K562 (cell line): ENCODE measurements around the gene ERMN. TPM values are rescaled to one million over a fixed set of nuclear protein-coding genes. Genes with fewer than 3 reads are reported as not detected.

Experiments
- ATAC-seq: fragments of 200-7000 bp; cut with Tn5 transposase; 3 replicates; pipeline ENCODE4 v1.9.1; 2020; ENCODE audit warnings: moderate library complexity
- BruUV-seq: library from RNA; stranded (reverse); fragments of 400-500 nt; replicated peaks from 2 replicates; lab custom pipeline; 2021; lab: Mats Ljungman, UMichigan
- CTCF ChIA-PET: fragments of 300-600 bp; formaldehyde crosslinking; extraction: SDS; loops from one replicate; lab custom pipeline; 2021; ENCODE audit warnings: low intra/inter-chr PET ratio; lab: Yijun Ruan, JAX
- POLR2A ChIA-PET: fragments of 300-600, 350-650 bp; sonication (Branson Sonifier 250); formaldehyde crosslinking; extraction: SDS; loops from one replicate; lab custom pipeline; 2021; ENCODE audit warnings: antibody characterized with exemption, inconsistent platforms; lab: Yijun Ruan, JAX
- DNase-seq, 4 experiments: peaks; one replicate each; pipeline versions ENCODE4 v3.0.0 to v3.0.0-alpha.2; 2011 to 2018; ENCODE audit warnings: low spot score in 3 of 4, mixed read lengths in 3 of 4; ENCODE audit errors: extremely low read depth in 1 of 4
- FAIRE-seq: peaks from 2 replicates; lab custom pipeline; 2011; peaks lifted over from hg19 to GRCh38; lab: Jason Lieb, UNC
- H2AFZ ChIP-seq: 2 replicates; pipeline ENCODE4 v1.6.0; 2011; ENCODE audit warnings: low read depth, low read length, control low read depth, inconsistent platforms
- H3K27ac ChIP-seq: fragments of 200-600 bp; 3 replicates; pipeline ENCODE4 v1.8.0; 2011; ENCODE audit warnings: low read depth, mild to moderate bottlenecking, control low read depth, inconsistent platforms, low read length, moderate library complexity, mixed read lengths; ENCODE audit errors: extremely low read depth
- H3K27me3 ChIP-seq, 2 experiments: fragments of 300-600 bp in 1 of 2; 2 replicates in 1 of 2; 3 replicates in 1 of 2; pipeline versions ENCODE4 v1.6.0 to v1.8.0; 2011; ENCODE audit warnings: inconsistent platforms in 2 of 2, low read length in 2 of 2, mild to moderate bottlenecking in 1 of 2, mixed read lengths in 1 of 2, moderate library complexity in 1 of 2; ENCODE audit not compliant: control insufficient read depth in 2 of 2, insufficient read depth in 2 of 2
- H3K36me3 ChIP-seq: fragments of 300-600 bp; 3 replicates; pipeline ENCODE4 v1.8.0; 2011; ENCODE audit warnings: mild to moderate bottlenecking, low read length, inconsistent platforms; ENCODE audit not compliant: control insufficient read depth, insufficient read depth
- H3K4me1 ChIP-seq, 2 experiments: fragments of 200-600 bp in 1 of 2; replicated peaks in 1 of 2; 2 replicates in 1 of 2; 3 replicates in 1 of 2; pipeline versions ENCODE4 v1.5.1 to v1.8.0; 2011; ENCODE audit warnings: inconsistent platforms in 2 of 2, low read length in 2 of 2, mild to moderate bottlenecking in 1 of 2, mixed read lengths in 1 of 2, moderate library complexity in 1 of 2; ENCODE audit not compliant: control insufficient read depth in 2 of 2, insufficient read depth in 2 of 2
- H3K4me2 ChIP-seq: 2 replicates; pipeline ENCODE4 v1.6.1; 2011; ENCODE audit warnings: low read length, control low read depth, inconsistent platforms, mixed read lengths; ENCODE audit not compliant: insufficient read depth
- H3K4me3 ChIP-seq: fragments of 200-600 bp; sonication (generic), shearing (Covaris generic); 2 replicates; pipeline ENCODE4 v1.5.1; 2016; ENCODE audit warnings: control low read depth, inconsistent platforms
- H3K79me2 ChIP-seq: fragments of 200-600 bp; 3 replicates; pipeline ENCODE4 v1.8.0; 2011; ENCODE audit warnings: low read length, inconsistent platforms; ENCODE audit not compliant: control insufficient read depth, insufficient read depth
- H3K9ac ChIP-seq, 2 experiments: 2 replicates each; pipeline versions ENCODE4 v1.6.0 to v1.6.1; 2011; ENCODE audit warnings: low read depth in 2 of 2, low read length in 2 of 2, control low read depth in 1 of 2, inconsistent platforms in 1 of 2, mild to moderate bottlenecking in 1 of 2, mixed read lengths in 1 of 2; ENCODE audit not compliant: insufficient read depth in 1 of 2
- H3K9me1 ChIP-seq: one replicate; pipeline ENCODE4 v1.6.0; 2011; ENCODE audit warnings: inconsistent platforms, mild to moderate bottlenecking, low read length, moderate library complexity; ENCODE audit not compliant: control insufficient read depth, insufficient read depth
- H3K9me3 ChIP-seq: replicated peaks from 2 replicates; pipeline ENCODE4 v1.5.1; 2011; ENCODE audit warnings: low read depth, low read length, inconsistent platforms; ENCODE audit not compliant: control insufficient read depth, insufficient read depth
- H4K20me1 ChIP-seq: replicated peaks from 2 replicates; pipeline ENCODE4 v1.6.1; 2011; ENCODE audit warnings: low read length, inconsistent platforms, mixed read lengths; ENCODE audit not compliant: control insufficient read depth, insufficient read depth
- FOXA1 ChIP-seq: fragments of 450-650 bp; IDR thresholded peaks from 2 replicates; pipeline ENCODE4 v1.6.1; 2016; ENCODE audit warnings: mild to moderate bottlenecking, borderline replicate concordance
- JUNB ChIP-seq: fragments of 450-650 bp; formaldehyde crosslinking; conservative IDR thresholded peaks from 2 replicates; pipeline ENCODE4 v1.4.0; 2020; ENCODE audit warnings: mild to moderate bottlenecking
- SP2 ChIP-seq: IDR thresholded peaks from 2 replicates; pipeline ENCODE4 v1.6.1; 2011; ENCODE audit warnings: mild to moderate bottlenecking, low read depth, low read length, moderate library complexity; ENCODE audit not compliant: poor library complexity, severe bottlenecking; ENCODE audit errors: extremely low read depth
- XRCC3 ChIP-seq: fragments of 450-650 bp; IDR thresholded peaks from 2 replicates; pipeline ENCODE4 v1.6.1; 2017; ENCODE audit warnings: mild to moderate bottlenecking, moderate library complexity
- ZNF830 ChIP-seq: fragments of 250-450 bp; sonication (Bioruptor Pico); IDR thresholded peaks from 2 replicates; pipeline ENCODE4 v1.5.0; 2021; ENCODE audit warnings: mild to moderate bottlenecking
- WGBS: fragments of 100-300 bp; shearing (Covaris generic); methylation state at CpG from one replicate; pipeline ENCODE4 v1.1.6; 2016; ENCODE audit warnings: low coverage, mixed read lengths; ENCODE audit not compliant: insufficient coverage; ENCODE audit errors: missing lambda C conversion rate; 5-methylcytosine and 5-hydroxymethylcytosine counted together
- in situ Hi-C: fragments of 300-500 bp; cut with MboI; formaldehyde crosslinking; loops from 4 replicates; pipeline ENCODE4 v1.15.0; 2018; ENCODE audit warnings: inconsistent platforms, mixed read lengths
- intact Hi-C: fragments of 100-400 bp; cut with micrococcal nuclease; formaldehyde crosslinking; loops from 2 replicates; pipeline ENCODE4 v1.14.2; 2022
- polyA plus RNA-seq, 8 experiments: library from polyadenylated mRNA; depleted of rRNA in 4 of 8; stranded (reverse) in 5 of 8; unstranded in 3 of 8; fragments of >200 nt; fragmentation: Nextera tagmentation in 2 of 8; fragmentation: Illumina TruSeq in 1 of 8; extraction: Ambion mirVana in 2 of 8; extraction: Trizol in 1 of 8; gene quantifications; 2 replicates each; pipeline versions ENCODE4 v1.2.1 to v1.2.3, GENCODE V29; 2011 to 2014; ENCODE audit warnings: inconsistent platforms in 1 of 8, missing spikeins in 1 of 8
- total RNA-seq, 7 experiments: library from RNA; depleted of rRNA in 6 of 7; stranded (reverse); fragments of >200 nt in 6 of 7; fragmentation: Illumina TruSeq in 2 of 7; extraction: Trizol in 2 of 7; gene quantifications; 2 replicates each; pipeline versions ENCODE4 v1.2.1 to v1.2.3, GENCODE V29; 2011 to 2021; ENCODE audit warnings: low replicate concordance in 1 of 7
- TF ChIP-seq, protein P1 (sequence below): fragments of 200-800 bp; sonication (Bioruptor generic); IDR thresholded peaks from 2 replicates; pipeline ENCODE4 v1.6.1; 2016; ENCODE audit warnings: missing genetic modification characterization, missing compliant biosample characterization

The ERMN gene
- total and polyA plus RNA-seq, 9 of the 15 experiments (the other 6 are each of a cell fraction or from before 2014, with no cell fraction given): 0.03 to 0.11 (median 0.05) TPM; not detected in 3

- TF ChIP-seq FOXA1 (no peak), JUNB (CRISPR knock-in tag) (no peak), ZNF830 (CRISPR knock-in tag) (no peak), SP2 (no peak)
- TF ChIP-seq, protein P1, sequence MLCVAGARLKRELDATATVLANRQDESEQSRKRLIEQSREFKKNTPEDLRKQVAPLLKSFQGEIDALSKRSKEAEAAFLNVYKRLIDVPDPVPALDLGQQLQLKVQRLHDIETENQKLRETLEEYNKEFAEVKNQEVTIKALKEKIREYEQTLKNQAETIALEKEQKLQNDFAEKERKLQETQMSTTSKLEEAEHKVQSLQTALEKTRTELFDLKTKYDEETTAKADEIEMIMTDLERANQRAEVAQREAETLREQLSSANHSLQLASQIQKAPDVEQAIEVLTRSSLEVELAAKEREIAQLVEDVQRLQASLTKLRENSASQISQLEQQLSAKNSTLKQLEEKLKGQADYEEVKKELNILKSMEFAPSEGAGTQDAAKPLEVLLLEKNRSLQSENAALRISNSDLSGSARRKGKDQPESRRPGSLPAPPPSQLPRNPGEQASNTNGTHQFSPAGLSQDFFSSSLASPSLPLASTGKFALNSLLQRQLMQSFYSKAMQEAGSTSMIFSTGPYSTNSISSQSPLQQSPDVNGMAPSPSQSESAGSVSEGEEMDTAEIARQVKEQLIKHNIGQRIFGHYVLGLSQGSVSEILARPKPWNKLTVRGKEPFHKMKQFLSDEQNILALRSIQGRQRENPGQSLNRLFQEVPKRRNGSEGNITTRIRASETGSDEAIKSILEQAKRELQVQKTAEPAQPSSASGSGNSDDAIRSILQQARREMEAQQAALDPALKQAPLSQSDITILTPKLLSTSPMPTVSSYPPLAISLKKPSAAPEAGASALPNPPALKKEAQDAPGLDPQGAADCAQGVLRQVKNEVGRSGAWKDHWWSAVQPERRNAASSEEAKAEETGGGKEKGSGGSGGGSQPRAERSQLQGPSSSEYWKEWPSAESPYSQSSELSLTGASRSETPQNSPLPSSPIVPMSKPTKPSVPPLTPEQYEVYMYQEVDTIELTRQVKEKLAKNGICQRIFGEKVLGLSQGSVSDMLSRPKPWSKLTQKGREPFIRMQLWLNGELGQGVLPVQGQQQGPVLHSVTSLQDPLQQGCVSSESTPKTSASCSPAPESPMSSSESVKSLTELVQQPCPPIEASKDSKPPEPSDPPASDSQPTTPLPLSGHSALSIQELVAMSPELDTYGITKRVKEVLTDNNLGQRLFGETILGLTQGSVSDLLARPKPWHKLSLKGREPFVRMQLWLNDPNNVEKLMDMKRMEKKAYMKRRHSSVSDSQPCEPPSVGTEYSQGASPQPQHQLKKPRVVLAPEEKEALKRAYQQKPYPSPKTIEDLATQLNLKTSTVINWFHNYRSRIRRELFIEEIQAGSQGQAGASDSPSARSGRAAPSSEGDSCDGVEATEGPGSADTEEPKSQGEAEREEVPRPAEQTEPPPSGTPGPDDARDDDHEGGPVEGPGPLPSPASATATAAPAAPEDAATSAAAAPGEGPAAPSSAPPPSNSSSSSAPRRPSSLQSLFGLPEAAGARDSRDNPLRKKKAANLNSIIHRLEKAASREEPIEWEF: no peak
Observed at GRCh38 chr2:157319795-157320194, 5.8 kb downstream of the ERMN start (continued).

DNA sequence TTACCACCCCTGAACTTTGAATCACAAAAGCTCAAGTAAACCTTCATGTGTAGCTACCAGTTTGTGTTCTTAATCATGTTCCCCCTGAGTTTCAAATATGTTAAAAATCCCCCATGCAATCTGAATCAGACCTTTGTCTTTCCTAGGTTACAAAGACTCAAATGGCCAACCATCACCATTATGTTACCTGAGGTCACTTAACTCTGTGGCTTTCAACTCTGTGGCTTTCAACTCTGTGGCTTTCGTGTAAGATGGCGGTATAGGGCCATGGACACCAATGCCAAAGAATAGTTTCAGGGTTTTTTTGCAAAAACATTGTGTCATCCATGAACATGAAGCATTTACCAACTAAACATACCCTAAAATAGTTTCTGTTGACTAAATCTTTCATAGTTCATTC, 6.7 kb downstream of the ERMN start:
- no peak overlapping the region for H2AFZ ChIP-seq
- H3K4me3 ChIP-seq: no peak overlapping the region
- no peak for TF ChIP-seq XRCC3
- H4K20me1 ChIP-seq: no peaks in the 10 kb centered on the region
- intact Hi-C loops (no loop called here), in situ Hi-C loops (no loop called here)
- ATAC-seq: no peak
- DNase-seq: no peak
- H3K79me2 ChIP-seq: no peaks in the 10 kb centered on the region
- H3K4me2 ChIP-seq: no peak overlapping the region
- BruUV-seq: no TSS peak
- no peaks in the 10 kb centered on the region for H3K9me1 ChIP-seq
- H3K27me3 ChIP-seq: no peaks in the 10 kb centered on the region
- ChIA-PET POLR2A (interaction anchor here (0.9 kb wide), 2 partner anchors 27 to 420 kb away, joined by 3 to 6 read pairs; no protein-coding TSS in a partner anchor), CTCF (interaction anchor here (0.6 kb wide), 1 partner anchor 16 kb away, joined by 3 read pairs; no protein-coding TSS in a partner anchor)
- H3K9me3 ChIP-seq: no peaks in the 10 kb centered on the region
- no peak overlapping the region for H3K9ac ChIP-seq
- H3K4me1 ChIP-seq: no peaks in the 10 kb centered on the region
- WGBS: 70% methylated on average over 2 of the region's 2 CpGs
- no peak for FAIRE-seq
- no peak overlapping the region for H3K27ac ChIP-seq
- no peaks in the 10 kb centered on the region for H3K36me3 ChIP-seq
